NT2/D1 (cell line): ENCODE results near the gene NTN1.

Experiments
- YY1 ChIP-seq: IDR thresholded peaks from 2 replicates; pipeline ENCODE4 v1.6.1; 2011; ENCODE audit not compliant: insufficient read length, insufficient read depth
- ZNF274 ChIP-seq: IDR thresholded peaks from 2 replicates; pipeline ENCODE4 v1.6.1; 2011; ENCODE audit warnings: mild to moderate bottlenecking, low read depth, low read length

DNA sequence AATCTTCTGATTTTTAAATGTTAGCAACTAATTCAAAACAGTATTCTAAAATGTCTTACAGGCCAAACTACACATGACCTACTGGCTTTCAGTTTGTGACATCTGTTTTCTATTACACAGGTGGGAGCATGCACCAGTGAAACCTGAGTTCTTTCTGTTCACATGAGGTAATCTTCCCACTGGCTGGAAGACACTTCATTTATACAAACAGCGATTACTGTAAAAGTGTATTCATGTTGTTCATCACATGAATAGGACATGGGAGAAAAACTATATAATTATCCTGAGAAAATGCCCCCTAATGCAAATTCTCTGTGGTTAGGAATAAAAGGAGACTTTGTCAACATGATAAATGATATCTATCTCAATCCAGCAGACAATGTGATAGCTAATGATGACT is 44.7 kb upstream of the NTN1 start:
- TF ChIP-seq ZNF274, result no peak
- TF ChIP-seq YY1, result no peak
